Measurements from ENCODE around the gene GPR161.
"Not testable (repeated sequence)": the region's sequence is repeated elsewhere in the genome, so short reads cannot be mapped to it uniquely, and the experiment has no call there.

- not testable (repeated sequence) for TF ChIP-seq POLR2A, CTCF (IDR thresholded peaks at IDR 0.05)
These were observed 18.0 kb upstream of the GPR161 start for GRCh38 chr1:168154707-168155106.
